B cell (primary cell): ENCODE results near the gene PKP2.
"Not testable (repeated sequence)": the region's sequence is repeated elsewhere in the genome, so short reads cannot be mapped to it uniquely, and the experiment has no call there.

Source experiments
- EZH2 ChIP-seq: IDR thresholded peaks from 2 replicates; pipeline ENCODE4 v1.6.1; 2012; ENCODE audit warnings: borderline replicate concordance, low read depth, mild to moderate bottlenecking, moderate library complexity, low read length; ENCODE audit not compliant: insufficient read depth, poor library complexity, severe bottlenecking
- TF ChIP-seq, protein P1 (sequence below): fragments of 200-600 bp; IDR thresholded peaks from one replicate; pipeline ENCODE4 v1.8.0; 2022; ENCODE audit warnings: antibody characterized with exemption, mild to moderate bottlenecking

DNA sequence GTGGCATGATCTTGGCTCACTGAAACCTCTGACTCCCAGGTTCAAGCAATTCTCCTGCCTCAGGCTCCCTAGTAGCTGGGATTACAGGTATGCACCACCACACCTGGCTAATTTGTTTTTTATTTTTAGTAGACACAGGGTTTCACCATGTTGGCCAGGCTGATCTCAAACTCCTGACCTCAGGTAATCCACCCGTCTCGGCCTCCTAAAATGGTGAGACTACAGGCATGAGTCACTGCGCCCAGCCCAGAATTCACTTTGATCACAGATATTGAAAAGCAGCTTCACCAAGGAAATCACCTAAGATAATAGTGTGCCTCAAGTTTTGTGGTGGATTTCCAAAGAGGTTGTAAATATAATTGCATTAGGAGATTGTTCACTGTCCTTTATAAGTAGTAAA, 4.2 kb downstream of the PKP2 start:
- not testable (repeated sequence) for TF ChIP-seq EZH2
- TF ChIP-seq, protein P1, sequence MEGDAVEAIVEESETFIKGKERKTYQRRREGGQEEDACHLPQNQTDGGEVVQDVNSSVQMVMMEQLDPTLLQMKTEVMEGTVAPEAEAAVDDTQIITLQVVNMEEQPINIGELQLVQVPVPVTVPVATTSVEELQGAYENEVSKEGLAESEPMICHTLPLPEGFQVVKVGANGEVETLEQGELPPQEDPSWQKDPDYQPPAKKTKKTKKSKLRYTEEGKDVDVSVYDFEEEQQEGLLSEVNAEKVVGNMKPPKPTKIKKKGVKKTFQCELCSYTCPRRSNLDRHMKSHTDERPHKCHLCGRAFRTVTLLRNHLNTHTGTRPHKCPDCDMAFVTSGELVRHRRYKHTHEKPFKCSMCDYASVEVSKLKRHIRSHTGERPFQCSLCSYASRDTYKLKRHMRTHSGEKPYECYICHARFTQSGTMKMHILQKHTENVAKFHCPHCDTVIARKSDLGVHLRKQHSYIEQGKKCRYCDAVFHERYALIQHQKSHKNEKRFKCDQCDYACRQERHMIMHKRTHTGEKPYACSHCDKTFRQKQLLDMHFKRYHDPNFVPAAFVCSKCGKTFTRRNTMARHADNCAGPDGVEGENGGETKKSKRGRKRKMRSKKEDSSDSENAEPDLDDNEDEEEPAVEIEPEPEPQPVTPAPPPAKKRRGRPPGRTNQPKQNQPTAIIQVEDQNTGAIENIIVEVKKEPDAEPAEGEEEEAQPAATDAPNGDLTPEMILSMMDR = not testable (repeated sequence)
